Inferior parietal cortex (tissue), 1 donor: Measurements from ENCODE around the gene GBX1.

Source experiments
- DNase-seq: peaks from one replicate; pipeline ENCODE4 v3.0.0-alpha.2; 2016; ENCODE audit errors: extremely low spot score

The GBX1 gene

GRCh38 chr7:151173386-151174245, 6.1 kb upstream of the GBX1 start:
- no peak for DNase-seq

- DNase-seq: peak; percentile 84
These were observed 5.0 kb upstream of the GBX1 start for GRCh38 chr7:151172273-151173141.

GRCh38 chr7:151168787-151169162, 1.3 kb upstream of the GBX1 start:
- no peak for DNase-seq

GRCh38 chr7:151168003-151168786, 701 bp upstream of the GBX1 start:
- peak; percentile 32 for DNase-seq

DNA sequence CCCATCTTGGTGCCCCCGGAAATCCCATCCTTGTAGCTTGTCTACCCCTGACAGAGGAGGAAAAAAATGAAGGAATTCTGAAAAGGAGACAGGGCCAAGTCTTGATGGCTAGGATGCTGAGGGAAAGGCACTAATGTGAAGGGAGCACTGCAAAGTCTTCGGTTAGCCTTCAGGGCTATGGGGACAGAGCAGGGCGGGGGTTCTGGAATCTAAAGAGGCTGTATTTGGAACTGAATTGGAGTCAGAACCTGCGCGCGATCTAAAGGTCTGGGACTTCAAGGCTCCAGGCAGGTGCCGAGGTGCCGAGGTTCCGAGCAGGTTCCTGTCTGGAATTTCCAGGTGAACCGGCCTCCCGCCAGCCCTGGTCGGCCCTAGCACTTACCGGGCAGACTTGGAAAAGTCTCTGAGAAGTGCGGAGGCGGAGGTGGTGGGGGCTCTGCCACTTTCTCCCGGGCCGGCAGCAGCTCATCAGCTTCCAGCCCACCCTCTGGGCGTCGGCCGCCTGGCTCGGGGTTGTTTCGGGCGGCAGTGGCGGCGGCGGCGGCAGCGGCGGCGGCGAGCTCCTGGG, 781 bp downstream of the GBX1 start:
- no peak for DNase-seq

DNA sequence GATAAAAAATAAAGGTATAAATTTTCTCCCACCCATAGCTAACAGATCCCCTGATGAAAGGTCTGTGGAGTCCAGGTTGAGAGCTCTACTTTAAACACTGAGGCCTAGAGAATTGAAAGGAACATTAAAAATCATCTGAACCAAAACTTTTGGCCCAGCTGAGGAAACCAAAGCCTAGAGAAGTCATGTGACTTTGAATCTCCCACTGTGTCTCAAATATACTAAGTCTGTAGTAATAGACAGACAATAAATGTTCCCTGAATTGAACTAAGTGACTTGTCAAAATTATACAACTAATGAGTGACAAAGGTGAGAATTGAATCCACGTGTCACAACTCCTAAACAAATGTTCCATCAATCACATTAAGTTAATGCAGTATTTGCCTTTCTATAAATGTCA, 5.7 kb downstream of the GBX1 start:
- DNase-seq: no peak

DNA sequence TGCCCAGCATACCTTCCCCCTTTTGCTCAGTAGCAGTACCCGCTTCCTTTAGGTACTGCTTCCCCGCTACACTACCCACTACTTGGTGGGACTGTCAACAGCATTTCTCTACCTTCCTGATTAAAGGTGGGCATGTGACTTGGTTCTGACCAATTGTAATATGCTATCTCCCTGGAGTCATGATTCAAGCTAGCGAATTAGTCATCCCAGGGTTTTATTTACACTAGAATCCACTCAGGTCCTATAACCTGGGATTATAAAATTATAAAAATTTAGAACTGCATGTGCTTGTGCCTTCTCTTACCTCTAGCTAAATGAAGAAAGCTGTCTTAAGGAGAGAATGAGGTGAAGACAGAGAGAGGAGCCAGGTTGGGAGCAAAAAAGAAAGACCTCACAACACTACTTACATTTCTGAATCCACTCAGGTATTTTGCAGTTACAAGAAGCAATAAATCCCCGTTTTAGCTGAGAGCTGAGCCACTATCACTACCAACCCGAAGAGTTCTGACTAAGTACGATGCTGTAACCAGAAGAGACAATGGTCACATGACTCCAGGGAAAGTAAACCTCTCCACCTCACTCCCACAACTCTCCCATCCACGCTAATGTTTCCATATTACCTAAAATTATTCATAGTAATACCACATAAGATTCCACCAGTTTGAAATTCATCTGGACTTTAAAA, 9.7 kb downstream of the GBX1 start:
- DNase-seq: no peak

- no peak for DNase-seq
These were observed 14.6 kb downstream of the GBX1 start for GRCh38 chr7:151152643-151153513.

DNA sequence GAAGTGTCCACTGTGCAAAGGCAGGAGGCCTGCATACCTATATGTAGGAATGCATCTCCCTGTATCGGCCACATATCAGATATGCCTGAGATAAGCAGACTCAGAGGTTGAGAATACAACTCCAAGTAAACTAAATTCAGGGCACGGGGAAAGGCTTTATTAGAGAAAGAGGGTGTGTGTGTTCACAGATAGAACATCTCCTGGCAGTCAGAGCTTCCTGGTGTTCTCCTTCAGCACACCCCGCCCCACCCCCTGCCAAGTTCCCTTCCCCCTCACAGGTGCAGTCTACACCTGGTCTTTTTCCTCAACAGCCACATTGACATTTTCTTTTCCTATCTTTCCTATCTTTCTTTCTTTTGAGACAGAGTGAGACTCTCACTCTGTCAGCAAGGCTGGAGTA, 17.1 kb downstream of the GBX1 start:
- DNase-seq: no peak

DNA sequence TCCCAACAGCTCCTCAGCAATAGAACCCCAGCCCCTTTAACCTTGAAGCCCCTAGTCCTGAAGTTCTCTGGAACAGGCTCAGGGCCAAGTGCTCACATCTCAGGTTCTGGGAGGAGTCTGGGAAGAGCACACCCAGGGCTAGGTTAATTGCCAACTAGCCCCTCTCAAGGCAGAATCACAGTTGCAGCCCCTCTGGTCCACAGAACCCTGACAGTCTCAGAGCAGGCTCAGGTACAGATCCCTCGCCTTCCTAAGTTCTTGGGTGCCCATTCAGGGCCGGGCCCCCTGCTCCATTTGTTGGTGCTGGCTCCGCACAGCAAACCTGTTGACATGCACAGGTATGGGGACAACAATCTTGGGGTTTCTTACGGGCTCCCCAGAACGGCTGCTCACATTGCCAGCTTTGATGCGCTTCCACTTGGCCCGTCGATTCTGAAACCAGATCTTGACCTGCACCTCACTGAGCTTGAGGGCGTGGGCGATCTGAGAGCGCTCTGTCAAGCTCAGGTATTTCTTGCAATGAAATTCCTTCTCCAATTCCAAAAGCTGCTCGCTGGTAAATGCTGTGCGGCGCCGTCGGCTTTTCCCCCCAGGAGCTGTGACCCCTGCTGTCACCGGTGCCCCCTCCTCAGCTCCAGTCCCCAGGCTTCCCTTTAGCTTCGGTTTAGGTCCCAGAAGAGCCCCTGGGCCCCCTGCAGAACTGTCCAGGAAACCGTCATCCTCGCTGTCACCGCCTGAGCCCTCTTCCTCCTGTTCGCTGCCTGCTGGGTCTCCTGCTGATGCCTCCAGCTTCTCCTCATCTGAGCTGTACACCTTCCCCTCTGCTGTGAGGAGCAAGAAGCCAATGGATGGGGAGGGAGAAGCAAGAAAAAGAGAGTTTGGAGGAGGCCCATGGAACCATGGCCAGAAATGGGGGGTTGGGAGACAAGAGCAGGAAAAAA, 18.9 kb downstream of the GBX1 start:
- DNase-seq: no peak

DNA sequence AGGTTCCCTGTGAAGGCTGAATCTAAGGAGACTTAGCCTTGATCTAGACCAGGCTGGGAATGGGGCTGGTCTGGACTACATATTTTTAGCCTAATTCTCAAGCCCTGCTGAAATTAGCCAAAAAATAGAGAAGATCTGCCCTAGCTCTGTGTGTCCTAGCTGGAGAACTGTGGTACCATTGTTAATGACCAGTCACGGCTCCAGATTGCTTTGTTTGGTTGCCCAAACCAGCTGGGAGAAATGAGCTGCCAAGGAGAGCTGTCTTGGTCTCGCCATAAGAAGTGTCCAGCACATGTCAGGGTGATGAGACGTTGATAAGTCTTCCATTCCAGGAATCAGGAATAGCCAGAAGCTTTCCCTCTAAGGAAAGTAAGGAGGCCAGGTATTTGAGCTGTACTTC, 20.7 kb downstream of the GBX1 start:
- peak; percentile 65 for DNase-seq

DNA sequence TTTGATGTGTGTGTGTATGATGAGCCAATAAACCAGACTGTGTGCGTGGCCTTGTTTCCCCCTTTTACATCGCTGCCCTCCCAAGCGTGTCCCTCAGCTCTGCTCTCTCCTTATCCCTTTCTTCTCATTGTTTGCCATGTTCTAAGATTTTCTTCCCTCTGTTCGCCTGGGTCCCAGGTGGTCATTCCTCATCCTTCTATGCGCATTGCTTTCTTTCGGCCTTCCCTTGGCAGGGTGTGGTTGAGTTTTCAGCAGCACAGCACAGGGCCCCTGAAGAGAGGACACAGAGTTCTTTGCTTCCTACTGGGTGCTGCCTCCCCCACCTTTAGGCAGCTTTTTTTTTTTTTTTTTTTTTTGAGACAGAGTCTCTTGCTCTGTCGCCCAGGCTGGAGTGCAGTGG, 23.1 kb downstream of the GBX1 start:
- no peak for DNase-seq

DNA sequence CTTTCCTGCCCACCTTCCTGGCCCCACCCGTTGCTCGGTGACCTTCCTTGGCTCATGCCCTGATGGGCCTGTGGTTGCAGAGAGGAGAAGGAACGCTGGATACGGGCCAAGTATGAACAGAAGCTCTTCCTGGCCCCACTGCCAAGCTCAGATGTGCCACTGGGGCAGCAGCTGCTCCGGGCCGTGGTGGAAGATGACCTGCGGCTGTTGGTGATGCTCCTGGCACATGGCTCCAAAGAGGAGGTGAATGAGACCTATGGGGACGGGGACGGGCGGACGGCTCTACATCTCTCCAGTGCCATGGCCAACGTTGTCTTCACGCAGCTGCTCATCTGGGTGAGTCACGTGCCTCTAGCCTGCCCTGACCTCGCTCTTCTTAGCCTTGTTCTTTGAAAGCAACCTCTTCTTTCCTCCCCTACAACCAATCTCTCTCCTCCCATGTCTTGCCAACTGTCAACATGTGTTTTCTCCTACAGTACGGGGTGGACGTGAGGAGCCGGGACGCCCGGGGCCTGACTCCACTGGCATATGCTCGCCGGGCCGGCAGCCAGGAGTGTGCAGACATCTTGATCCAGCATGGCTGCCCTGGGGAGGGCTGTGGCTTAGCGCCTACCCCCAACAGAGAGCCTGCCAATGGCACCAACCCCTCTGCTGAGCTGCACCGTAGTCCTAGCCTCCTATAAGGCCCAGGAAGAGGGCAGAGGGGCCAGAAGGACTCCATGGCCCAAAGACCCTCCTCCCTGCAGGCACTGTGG, 24.1 kb downstream of the GBX1 start:
- DNase-seq: no peak

- DNase-seq: peak; percentile 69
These were observed 24.8 kb downstream of the GBX1 start for GRCh38 chr7:151142686-151143040.

DNA sequence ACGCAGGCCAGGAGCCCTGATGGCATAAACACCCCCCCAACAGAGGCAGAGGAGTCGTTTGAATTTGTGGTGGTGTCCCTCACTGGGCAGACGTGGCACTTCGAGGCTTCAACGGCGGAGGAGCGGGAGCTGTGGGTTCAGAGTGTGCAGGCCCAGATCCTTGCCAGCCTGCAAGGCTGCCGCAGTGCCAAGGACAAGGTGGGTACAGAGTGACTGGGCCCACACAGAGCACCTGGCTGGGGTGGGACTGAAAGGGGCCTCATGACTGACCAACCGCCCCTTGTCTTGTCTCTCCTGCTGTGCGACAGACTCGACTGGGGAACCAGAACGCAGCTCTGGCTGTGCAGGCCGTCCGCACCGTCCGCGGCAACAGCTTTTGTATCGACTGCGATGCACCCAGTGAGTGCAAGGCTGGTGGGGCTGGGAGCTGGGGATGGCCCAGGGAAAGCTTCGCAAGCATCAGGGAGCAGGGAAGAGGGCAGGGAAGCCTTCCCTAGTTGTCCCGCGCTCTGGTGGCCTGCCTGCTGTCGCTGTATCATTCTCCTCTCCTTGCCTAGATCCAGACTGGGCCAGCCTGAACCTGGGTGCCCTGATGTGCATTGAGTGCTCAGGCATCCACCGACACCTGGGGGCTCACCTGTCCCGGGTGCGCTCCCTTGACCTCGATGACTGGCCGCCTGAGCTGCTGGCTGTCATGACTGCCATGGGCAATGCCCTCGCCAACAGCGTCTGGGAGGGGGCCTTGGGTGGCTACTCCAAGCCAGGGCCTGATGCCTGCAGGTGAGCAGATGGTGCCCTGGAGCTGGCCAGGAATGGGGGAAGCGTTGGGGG, 25.4 kb downstream of the GBX1 start:
- no peak for DNase-seq

- DNase-seq: no peak
These were observed 26.1 kb downstream of the GBX1 start for GRCh38 chr7:151141311-151141854.

GRCh38 chr7:151140826-151141225, 26.7 kb downstream of the GBX1 start:
- DNase-seq: no peak
